Measurements from ENCODE around the gene FYTTD1. TPM values are rescaled to one million over a fixed set of nuclear protein-coding genes. Genes with fewer than 3 reads are reported as not detected.

FYTTD1 gene
- total and polyA plus RNA-seq, 4 experiments from 2014 or later: 60.0 to 120 (median 79.4) TPM

- H3K36me3 Mint-ChIP-seq: peaks cover 0 to 14% of the 10 kb centered on the region in 2 donors
- intact Hi-C loops (cut with micrococcal nuclease): no loop called here
- Histone ChIP-seq H3K27me3 (ENCODE audit: insufficient read depth, low read length) (no peaks in the 10 kb centered on the region), H3K27ac (ENCODE audit: low read depth, low read length) (no peak overlapping the region), H3K4me3 (ENCODE audit: low read length in 2 of 2) (no peak overlapping the region), H3K9me3 (ENCODE audit: control insufficient read depth in 1 of 2, low read length in 2 of 2) (no peaks in the 10 kb centered on the region), H3K36me3 (ENCODE audit: insufficient read depth, low read length) (no peaks in the 10 kb centered on the region), H3K4me1 (ENCODE audit: insufficient read depth, low read length) (peaks cover 54% of the 10 kb centered on the region)
- H3K27ac Mint-ChIP-seq: peak overlapping the region in 2 of 7 donors; percentile 2 to 64
- no peaks in the 10 kb centered on the region for H3K27me3 Mint-ChIP-seq
- ChIA-PET CTCF (ENCODE audit: partially characterized antibody) (interaction anchor here (0.6 to 1.0 kb wide), 4 partner anchors 69 to 540 kb away, joined by 3 to 4 read pairs (median 3); no protein-coding TSS in a partner anchor), POLR2A (ENCODE audit: partially characterized antibody) (interaction anchor here (0.7 kb wide), 1 partner anchor 108 kb away, joined by 3 read pairs; no protein-coding TSS in a partner anchor)
- H3K9me3 Mint-ChIP-seq: no peaks in the 10 kb centered on the region
- H3K4me3 Mint-ChIP-seq: peak overlapping the region in 2 of 8 donors; percentile 8 to 18
- H3K4me1 Mint-ChIP-seq: peaks cover 41 to 70% (median 54%) of the 10 kb centered on the region in 4 donors
- no peak for DNase-seq
These were observed 45.5 kb downstream of the FYTTD1 start for GRCh38 chr3:197795200-197795599.

DNA sequence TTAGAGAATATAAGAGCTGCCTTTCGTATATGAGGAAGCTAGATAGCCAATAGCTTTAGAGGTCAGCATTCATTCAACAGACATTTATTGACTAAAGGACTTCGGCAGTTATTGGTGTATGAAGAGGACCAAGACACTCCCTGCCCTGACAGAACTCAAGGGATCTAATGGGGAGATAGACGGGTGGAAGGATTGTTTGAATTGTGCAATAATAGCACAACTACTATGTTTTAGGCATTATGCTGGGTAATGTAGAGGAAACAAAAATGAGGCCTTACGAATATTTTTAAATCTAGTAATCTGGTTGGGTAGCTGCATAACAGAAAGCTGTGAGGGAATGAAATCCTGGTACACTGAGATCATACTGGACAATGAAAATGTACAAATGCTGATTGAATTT, 46.4 kb downstream of the FYTTD1 start:
- Mint-ChIP-seq H3K4me1 (peaks cover 41 to 79% (median 57%) of the 10 kb centered on the region in 4 donors), H3K27ac (peak overlapping the region in 3 of 7 donors; percentile 27 to 82 (median 37)), H3K36me3 (peaks cover 0 to 10% of the 10 kb centered on the region in 2 donors), H3K4me3 (peak overlapping the region in 2 of 8 donors; percentile 3 to 6), H3K9me3 (no peaks in the 10 kb centered on the region), H3K27me3 (no peaks in the 10 kb centered on the region)
- intact Hi-C loops (cut with micrococcal nuclease): no loop called here
- H3K4me1 ChIP-seq (ENCODE audit: insufficient read depth, low read length): peaks cover 62% of the 10 kb centered on the region
- H3K36me3 ChIP-seq (ENCODE audit: insufficient read depth, low read length): no peaks in the 10 kb centered on the region
- no peak overlapping the region for H3K27ac ChIP-seq (ENCODE audit: low read depth, low read length)
- DNase-seq: no peak
- CTCF ChIA-PET (ENCODE audit: partially characterized antibody): interaction anchor here (0.6 to 1.5 kb wide), 8 partner anchors 13 to 541 kb away, joined by 3 to 4 read pairs (median 3); no protein-coding TSS in a partner anchor
- no peak overlapping the region for H3K4me3 ChIP-seq (ENCODE audit: low read length in 2 of 2)
- POLR2A ChIA-PET (ENCODE audit: partially characterized antibody): no interaction called here
- H3K9me3 ChIP-seq (ENCODE audit: control insufficient read depth in 1 of 2, low read length in 2 of 2): no peaks in the 10 kb centered on the region
- H3K27me3 ChIP-seq (ENCODE audit: insufficient read depth, low read length): no peaks in the 10 kb centered on the region

GRCh38 chr3:197798863-197799262, 49.2 kb downstream of the FYTTD1 start:
- POLR2A ChIA-PET (ENCODE audit: partially characterized antibody): no interaction called here
- Histone ChIP-seq H3K4me1 (ENCODE audit: insufficient read depth, low read length) (peaks cover 64% of the 10 kb centered on the region), H3K27me3 (ENCODE audit: insufficient read depth, low read length) (no peaks in the 10 kb centered on the region), H3K36me3 (ENCODE audit: insufficient read depth, low read length) (no peaks in the 10 kb centered on the region), H3K9me3 (ENCODE audit: control insufficient read depth in 1 of 2, low read length in 2 of 2) (no peaks in the 10 kb centered on the region), H3K27ac (ENCODE audit: low read depth, low read length) (no peak overlapping the region), H3K4me3 (ENCODE audit: low read length in 2 of 2) (no peak overlapping the region)
- Mint-ChIP-seq H3K4me1 (peaks cover 50 to 80% (median 61%) of the 10 kb centered on the region in 4 donors), H3K36me3 (peaks cover 0 to 2% of the 10 kb centered on the region in 2 donors), H3K27ac (peak overlapping the region in 4 of 7 donors; percentile 12 to 44 (median 27)), H3K9me3 (no peaks in the 10 kb centered on the region), H3K27me3 (no peaks in the 10 kb centered on the region), H3K4me3 (no peak overlapping the region)
- no peak for DNase-seq
- CTCF ChIA-PET (ENCODE audit: partially characterized antibody): no interaction called here
- intact Hi-C loops (cut with micrococcal nuclease): no loop called here

GRCh38 chr3:197800379-197800778, 50.7 kb downstream of the FYTTD1 start:
- peaks cover 42 to 70% (median 51%) of the 10 kb centered on the region in 4 donors for H3K4me1 Mint-ChIP-seq
- Histone ChIP-seq H3K4me3 (ENCODE audit: low read length in 2 of 2) (no peak overlapping the region), H3K9me3 (ENCODE audit: control insufficient read depth in 1 of 2, low read length in 2 of 2) (no peaks in the 10 kb centered on the region), H3K27ac (ENCODE audit: low read depth, low read length) (no peak overlapping the region), H3K27me3 (ENCODE audit: insufficient read depth, low read length) (no peaks in the 10 kb centered on the region), H3K4me1 (ENCODE audit: insufficient read depth, low read length) (peaks cover 49% of the 10 kb centered on the region), H3K36me3 (ENCODE audit: insufficient read depth, low read length) (no peaks in the 10 kb centered on the region)
- DNase-seq: no peak
- H3K27me3 Mint-ChIP-seq: no peaks in the 10 kb centered on the region
- intact Hi-C loops (cut with micrococcal nuclease): loop anchor here (5.0 kb wide), 1 partner anchor 203 kb away; no protein-coding TSS in a partner anchor
- ChIA-PET CTCF (ENCODE audit: partially characterized antibody) (interaction anchor here (0.7 to 1.2 kb wide), 2 partner anchors 16 to 18 kb away, joined by 3 to 7 read pairs; no protein-coding TSS in a partner anchor), POLR2A (ENCODE audit: partially characterized antibody) (interaction anchor here (2.3 kb wide), 1 partner anchor 9 kb away, joined by 9 read pairs; the partner anchor contains the start of gene LRCH3)
- peak overlapping the region in 4 of 7 donors; percentile 3 to 74 (median 60) for H3K27ac Mint-ChIP-seq
- H3K4me3 Mint-ChIP-seq: peak overlapping the region in 1 of 8 donors; percentile 17
- no peaks in the 10 kb centered on the region for H3K9me3 Mint-ChIP-seq
- H3K36me3 Mint-ChIP-seq: peaks cover 0 to 2% of the 10 kb centered on the region in 2 donors

DNA sequence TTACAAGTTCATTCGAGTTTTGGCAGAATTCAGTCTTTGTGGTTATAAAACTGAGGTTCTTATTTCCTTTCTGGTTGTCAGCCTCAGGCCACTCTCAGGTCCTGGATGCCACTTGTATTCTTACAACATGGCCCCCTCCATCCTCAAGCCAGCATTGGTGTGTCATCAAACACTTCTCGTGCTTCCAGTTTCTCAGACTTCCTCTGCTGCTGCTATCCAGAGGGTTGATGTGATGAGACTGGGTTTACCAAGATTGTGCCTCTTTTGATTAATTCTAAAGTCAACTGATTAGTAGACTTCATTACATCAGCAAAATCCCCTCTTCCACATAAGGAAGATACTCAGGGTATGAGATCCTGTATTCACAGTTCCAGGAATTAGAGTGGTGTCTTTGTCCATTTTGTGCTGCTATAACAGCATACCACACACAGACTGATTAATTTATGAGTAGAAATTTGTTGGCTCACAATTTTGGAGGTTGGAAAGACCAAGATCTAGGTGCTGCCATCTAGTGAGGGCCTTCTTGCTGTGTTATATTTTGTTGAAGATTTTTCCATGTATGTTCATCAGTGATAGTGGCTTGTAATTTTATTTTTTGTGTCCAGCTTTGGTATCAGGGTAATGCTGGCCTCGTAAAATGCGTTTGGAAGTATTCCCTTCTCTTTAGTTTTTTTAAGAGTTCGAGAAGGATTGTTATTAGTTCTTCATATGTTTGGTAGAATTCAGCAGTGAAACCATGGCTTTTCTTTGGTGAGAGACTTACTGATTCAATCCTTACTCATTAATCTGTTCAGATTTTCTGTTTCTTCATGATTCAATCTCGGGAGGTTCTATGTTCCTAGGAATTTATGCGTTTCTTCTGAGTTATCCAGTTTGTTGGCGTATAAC, 52.5 kb downstream of the FYTTD1 start:
- Mint-ChIP-seq H3K4me1 (peaks cover 34 to 58% (median 43%) of the 10 kb centered on the region in 4 donors), H3K4me3 (peak overlapping the region in 5 of 8 donors; percentile 3 to 56 (median 24)), H3K27ac (peak overlapping the region; percentile 74 to 84 (median 77)), H3K27me3 (no peaks in the 10 kb centered on the region), H3K9me3 (no peaks in the 10 kb centered on the region), H3K36me3 (peaks cover 4% of the 10 kb centered on the region in 2 donors)
- H3K4me3 ChIP-seq (ENCODE audit: low read length in 2 of 2): no peak overlapping the region
- intact Hi-C loops (cut with micrococcal nuclease): loop anchor here (1.0 to 5.0 kb wide), 3 partner anchors 11 to 205 kb away; partner anchors contain the start of gene LRCH3
- no peaks in the 10 kb centered on the region for H3K36me3 ChIP-seq (ENCODE audit: insufficient read depth, low read length)
- H3K9me3 ChIP-seq (ENCODE audit: control insufficient read depth in 1 of 2, low read length in 2 of 2): no peaks in the 10 kb centered on the region
- H3K27me3 ChIP-seq (ENCODE audit: insufficient read depth, low read length): no peaks in the 10 kb centered on the region
- POLR2A ChIA-PET (ENCODE audit: partially characterized antibody): interaction anchor here (1.1 to 2.3 kb wide), 2 partner anchors 9 to 11 kb away, joined by 5 to 9 read pairs; partner anchors contain the start of gene LRCH3
- peak; percentile 20 to 48 (median 36) for DNase-seq
- CTCF ChIA-PET (ENCODE audit: partially characterized antibody): interaction anchor here (0.9 to 1.5 kb wide), 3 partner anchors 11 to 18 kb away, joined by 3 to 6 read pairs (median 4); partner anchors contain the start of gene LRCH3
- H3K27ac ChIP-seq (ENCODE audit: low read depth, low read length): no peak overlapping the region
- peaks cover 44% of the 10 kb centered on the region for H3K4me1 ChIP-seq (ENCODE audit: insufficient read depth, low read length)

DNA sequence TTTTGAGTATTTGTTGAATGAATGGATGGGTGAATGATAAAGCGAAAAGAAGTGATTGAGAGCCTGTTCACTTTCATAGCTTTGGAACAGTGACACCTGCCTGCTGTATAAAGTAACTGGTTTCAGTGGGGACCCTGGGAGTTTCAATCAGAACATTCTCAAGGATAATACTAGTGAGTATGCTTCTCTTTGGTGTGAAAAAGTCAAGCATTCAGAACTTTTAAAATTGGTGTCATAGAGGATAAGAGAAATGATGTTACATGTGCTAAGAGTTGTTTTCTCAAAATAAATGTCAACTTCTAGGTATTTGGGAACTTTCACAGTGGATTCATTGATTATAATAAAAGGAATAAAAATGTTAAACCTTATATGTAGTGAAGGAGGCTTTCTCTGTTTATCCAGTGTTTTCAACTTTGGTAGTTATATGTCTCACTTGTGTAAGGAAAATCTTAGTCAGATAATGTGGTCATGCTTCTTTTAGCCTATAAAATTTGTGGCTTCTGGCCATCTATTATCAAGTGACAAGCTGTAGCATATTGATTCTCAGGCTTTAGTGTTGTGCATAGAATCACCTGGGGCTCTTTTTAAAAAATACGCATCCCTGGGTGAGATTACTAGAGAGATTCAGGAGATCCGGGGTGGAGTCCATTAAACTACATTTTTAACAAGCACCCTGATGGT, 53.2 kb downstream of the FYTTD1 start:
- CTCF ChIA-PET (ENCODE audit: partially characterized antibody): interaction anchor here (1.1 to 1.5 kb wide), 2 partner anchors 12 to 19 kb away, joined by 3 to 4 read pairs; partner anchors contain the start of gene LRCH3
- intact Hi-C loops (cut with micrococcal nuclease): loop anchor here (1.0 to 5.0 kb wide), 3 partner anchors 12 to 206 kb away; partner anchors contain the start of gene LRCH3
- Mint-ChIP-seq H3K36me3 (peaks cover 4% of the 10 kb centered on the region in 2 donors), H3K27me3 (no peaks in the 10 kb centered on the region), H3K4me3 (no peak overlapping the region), H3K4me1 (peaks cover 34 to 59% (median 44%) of the 10 kb centered on the region in 4 donors), H3K27ac (peak overlapping the region in 4 of 7 donors; percentile 22 to 84 (median 48)), H3K9me3 (no peaks in the 10 kb centered on the region)
- H3K27me3 ChIP-seq (ENCODE audit: insufficient read depth, low read length): no peaks in the 10 kb centered on the region
- H3K27ac ChIP-seq (ENCODE audit: low read depth, low read length): no peak overlapping the region
- H3K4me1 ChIP-seq (ENCODE audit: insufficient read depth, low read length): peaks cover 44% of the 10 kb centered on the region
- H3K36me3 ChIP-seq (ENCODE audit: insufficient read depth, low read length): no peaks in the 10 kb centered on the region
- no peak overlapping the region for H3K4me3 ChIP-seq (ENCODE audit: low read length in 2 of 2)
- peak in 1 of 5 donors; percentile 6 for DNase-seq
- POLR2A ChIA-PET (ENCODE audit: partially characterized antibody): interaction anchor here (1.2 kb wide), 1 partner anchor 12 kb away, joined by 5 read pairs; the partner anchor contains the start of gene LRCH3
- H3K9me3 ChIP-seq (ENCODE audit: control insufficient read depth in 1 of 2, low read length in 2 of 2): no peaks in the 10 kb centered on the region
